ENCODE data around the gene FABP2. TPM values are rescaled to one million over a fixed set of nuclear protein-coding genes. Genes with fewer than 3 reads are reported as not detected.
"Not testable (repeated sequence)": the region's sequence is repeated elsewhere in the genome, so short reads cannot be mapped to it uniquely, and the experiment has no call there.

Gene FABP2
- total RNA-seq, 1 experiment from 2014 or later, result not detected

DNA sequence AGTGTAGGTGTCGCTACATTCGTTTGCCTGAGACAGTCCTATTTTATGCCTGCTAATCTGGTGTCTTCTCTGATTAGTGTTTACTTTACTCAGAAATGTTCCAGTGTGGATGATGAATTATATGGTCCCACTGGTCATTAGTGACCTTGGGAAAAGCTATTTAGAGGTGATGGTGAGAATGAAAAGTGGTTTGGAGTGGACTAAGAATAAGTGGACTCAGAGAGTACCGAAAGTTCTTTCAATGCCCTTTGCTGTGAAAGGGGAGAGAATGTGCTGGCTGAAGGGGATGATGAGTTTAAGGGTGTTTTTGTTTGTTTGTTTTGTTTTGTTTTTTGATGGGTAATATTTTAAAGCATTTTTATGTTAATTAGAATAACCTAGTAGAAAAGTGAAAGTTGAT is 40.5 kb upstream of the FABP2 start:
- H3K27ac ChIP-seq (ENCODE audit: low read depth, low read length, poor library complexity, severe bottlenecking); H3K9me3 ChIP-seq (ENCODE audit: low read depth, low read length, poor library complexity, severe bottlenecking); CTCF ChIA-PET; DNase-seq (ENCODE audit: low spot score); BruUV-seq (replicated peaks); H3K36me3 ChIP-seq (ENCODE audit: insufficient read depth, low read length, poor library complexity, severe bottlenecking); intact Hi-C loops (cut with micrococcal nuclease; ENCODE audit: unreplicated experiment); H3K4me3 ChIP-seq (ENCODE audit: low read depth, low read length, poor library complexity, severe bottlenecking); H3K27me3 ChIP-seq (replicated peaks; ENCODE audit: insufficient read depth, low read depth, low read length, poor library complexity); H3K4me1 ChIP-seq (ENCODE audit: insufficient read depth, low read length, poor library complexity, severe bottlenecking); POLR2A ChIA-PET (ENCODE audit: low non-redundant PET): not testable (repeated sequence)

DNA sequence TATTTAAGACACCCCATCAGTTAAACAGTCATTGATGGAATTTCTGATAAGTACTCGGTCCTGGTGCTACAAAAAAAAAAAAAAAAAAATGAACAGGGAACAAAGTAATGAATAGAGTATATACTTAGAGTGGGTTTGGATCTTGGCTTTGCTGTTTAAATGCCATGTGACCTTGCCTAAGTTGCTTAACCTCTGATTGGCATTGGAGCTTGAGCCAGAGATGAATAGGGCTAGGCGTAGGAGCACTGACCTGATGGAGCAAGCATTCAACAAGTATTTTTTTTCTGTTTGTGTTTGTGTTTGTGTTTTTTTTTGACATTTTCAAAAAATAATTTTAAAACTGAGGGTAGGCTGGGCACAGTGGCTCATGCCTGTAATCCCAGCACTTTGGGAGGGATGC is 37.9 kb upstream of the FABP2 start:
- H3K4me1 ChIP-seq (ENCODE audit: insufficient read depth, low read length, poor library complexity, severe bottlenecking); CTCF ChIA-PET; H3K27me3 ChIP-seq (replicated peaks; ENCODE audit: insufficient read depth, low read depth, low read length, poor library complexity); POLR2A ChIA-PET (ENCODE audit: low non-redundant PET); H3K36me3 ChIP-seq (ENCODE audit: insufficient read depth, low read length, poor library complexity, severe bottlenecking); BruUV-seq (replicated peaks); H3K9me3 ChIP-seq (ENCODE audit: low read depth, low read length, poor library complexity, severe bottlenecking); DNase-seq (ENCODE audit: low spot score); H3K4me3 ChIP-seq (ENCODE audit: low read depth, low read length, poor library complexity, severe bottlenecking); H3K27ac ChIP-seq (ENCODE audit: low read depth, low read length, poor library complexity, severe bottlenecking); intact Hi-C loops (cut with micrococcal nuclease; ENCODE audit: unreplicated experiment): not testable (repeated sequence)

DNA sequence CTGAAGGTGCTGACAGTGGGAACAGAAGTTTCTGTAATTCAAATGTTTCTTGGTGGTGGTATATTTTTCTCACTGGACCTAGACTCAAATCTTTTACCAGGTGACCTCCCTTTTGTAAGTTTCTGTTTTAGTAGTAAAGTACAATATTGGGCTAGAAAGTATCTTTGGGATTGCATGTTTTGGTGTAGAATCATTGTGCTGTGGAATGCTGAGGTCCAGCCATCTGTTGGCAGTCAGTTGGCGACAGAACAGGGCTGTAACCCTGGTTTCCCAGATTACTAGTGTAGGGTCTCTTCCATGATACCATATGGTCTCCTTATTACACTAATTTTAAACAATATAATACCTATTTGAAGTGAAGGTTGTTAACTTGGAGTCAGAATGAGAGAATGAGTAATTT is 34.9 kb upstream of the FABP2 start:
- H3K27ac ChIP-seq (ENCODE audit: low read depth, low read length, poor library complexity, severe bottlenecking); H3K36me3 ChIP-seq (ENCODE audit: insufficient read depth, low read length, poor library complexity, severe bottlenecking); BruUV-seq (replicated peaks); DNase-seq (ENCODE audit: low spot score); intact Hi-C loops (cut with micrococcal nuclease; ENCODE audit: unreplicated experiment); H3K4me1 ChIP-seq (ENCODE audit: insufficient read depth, low read length, poor library complexity, severe bottlenecking); H3K9me3 ChIP-seq (ENCODE audit: low read depth, low read length, poor library complexity, severe bottlenecking); H3K4me3 ChIP-seq (ENCODE audit: low read depth, low read length, poor library complexity, severe bottlenecking); H3K27me3 ChIP-seq (replicated peaks; ENCODE audit: insufficient read depth, low read depth, low read length, poor library complexity); CTCF ChIA-PET: not testable (repeated sequence)
- POLR2A ChIA-PET (ENCODE audit: low non-redundant PET), result interaction anchor here (0.5 kb wide), 1 partner anchor 200 kb away, joined by 3 read pairs; no protein-coding TSS in a partner anchor

DNA sequence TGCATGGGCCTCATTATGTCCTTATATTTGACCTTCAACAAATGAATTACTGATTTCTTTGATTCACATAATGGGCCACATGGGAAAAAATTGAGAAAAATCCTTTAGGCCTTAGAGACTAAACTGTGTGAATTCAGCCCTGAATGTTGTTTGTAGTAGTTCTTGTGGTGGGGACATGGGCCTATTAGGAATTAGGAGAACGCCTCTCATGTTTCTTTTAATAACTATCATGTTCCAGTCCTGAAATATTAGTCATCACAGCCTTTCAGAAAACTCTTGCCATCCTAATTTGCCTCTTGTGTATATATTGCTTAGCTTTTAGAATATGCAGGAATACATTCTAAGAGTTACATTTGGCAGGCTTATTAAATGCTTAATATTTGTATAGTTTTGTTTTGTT is 34.1 kb upstream of the FABP2 start:
- intact Hi-C loops (cut with micrococcal nuclease; ENCODE audit: unreplicated experiment); H3K36me3 ChIP-seq (ENCODE audit: insufficient read depth, low read length, poor library complexity, severe bottlenecking); H3K4me3 ChIP-seq (ENCODE audit: low read depth, low read length, poor library complexity, severe bottlenecking); H3K27me3 ChIP-seq (replicated peaks; ENCODE audit: insufficient read depth, low read depth, low read length, poor library complexity); H3K27ac ChIP-seq (ENCODE audit: low read depth, low read length, poor library complexity, severe bottlenecking); H3K4me1 ChIP-seq (ENCODE audit: insufficient read depth, low read length, poor library complexity, severe bottlenecking); DNase-seq (ENCODE audit: low spot score); BruUV-seq (replicated peaks); H3K9me3 ChIP-seq (ENCODE audit: low read depth, low read length, poor library complexity, severe bottlenecking); CTCF ChIA-PET; POLR2A ChIA-PET (ENCODE audit: low non-redundant PET): not testable (repeated sequence)

DNA sequence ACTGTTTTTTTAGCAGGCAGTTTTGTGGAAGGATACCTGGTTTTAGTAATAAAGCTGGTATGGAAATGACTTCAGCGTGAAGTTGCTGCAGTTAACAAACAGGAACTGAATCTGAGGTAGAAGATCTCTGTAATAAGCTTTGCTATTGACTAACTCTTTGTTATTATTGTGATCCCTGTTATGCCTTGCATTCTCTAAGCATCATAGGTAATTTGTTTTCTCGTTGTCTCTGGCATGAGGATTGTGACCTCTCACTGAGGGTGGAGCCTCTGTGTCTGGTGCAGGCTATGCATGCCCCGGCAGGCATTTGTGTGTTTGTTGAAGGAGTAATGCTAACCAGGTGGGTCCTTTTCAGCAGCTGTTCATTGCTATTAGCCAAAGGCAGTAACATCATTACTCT is 31.4 kb upstream of the FABP2 start:
- BruUV-seq (replicated peaks); H3K36me3 ChIP-seq (ENCODE audit: insufficient read depth, low read length, poor library complexity, severe bottlenecking); H3K4me3 ChIP-seq (ENCODE audit: low read depth, low read length, poor library complexity, severe bottlenecking); H3K27me3 ChIP-seq (replicated peaks; ENCODE audit: insufficient read depth, low read depth, low read length, poor library complexity); POLR2A ChIA-PET (ENCODE audit: low non-redundant PET); DNase-seq (ENCODE audit: low spot score); H3K4me1 ChIP-seq (ENCODE audit: insufficient read depth, low read length, poor library complexity, severe bottlenecking); intact Hi-C loops (cut with micrococcal nuclease; ENCODE audit: unreplicated experiment); H3K27ac ChIP-seq (ENCODE audit: low read depth, low read length, poor library complexity, severe bottlenecking); CTCF ChIA-PET; H3K9me3 ChIP-seq (ENCODE audit: low read depth, low read length, poor library complexity, severe bottlenecking): not testable (repeated sequence)

DNA sequence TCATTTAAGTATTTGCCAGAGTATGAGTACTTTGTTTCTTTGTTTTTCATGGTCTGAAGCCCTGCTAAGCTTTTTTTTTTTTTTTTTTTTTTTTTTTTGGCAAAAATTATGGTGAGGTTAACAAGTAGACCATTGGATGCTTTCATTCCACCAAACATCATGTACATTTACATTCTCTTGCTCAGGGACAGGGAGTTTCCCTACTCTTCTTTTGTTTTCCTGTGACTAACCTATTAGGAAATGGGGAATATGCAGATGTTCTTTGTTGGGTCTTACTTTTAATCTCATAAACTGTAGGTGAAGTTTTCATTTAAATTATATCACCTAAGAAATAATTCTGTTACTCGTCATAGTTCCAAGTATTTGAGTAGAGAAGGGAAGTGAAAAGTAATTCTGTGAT is 26.2 kb upstream of the FABP2 start:
- CTCF ChIA-PET; POLR2A ChIA-PET (ENCODE audit: low non-redundant PET); intact Hi-C loops (cut with micrococcal nuclease; ENCODE audit: unreplicated experiment); H3K27me3 ChIP-seq (replicated peaks; ENCODE audit: insufficient read depth, low read depth, low read length, poor library complexity); H3K4me1 ChIP-seq (ENCODE audit: insufficient read depth, low read length, poor library complexity, severe bottlenecking); H3K4me3 ChIP-seq (ENCODE audit: low read depth, low read length, poor library complexity, severe bottlenecking); H3K27ac ChIP-seq (ENCODE audit: low read depth, low read length, poor library complexity, severe bottlenecking); H3K9me3 ChIP-seq (ENCODE audit: low read depth, low read length, poor library complexity, severe bottlenecking); H3K36me3 ChIP-seq (ENCODE audit: insufficient read depth, low read length, poor library complexity, severe bottlenecking); BruUV-seq (replicated peaks); DNase-seq (ENCODE audit: low spot score): not testable (repeated sequence)

DNA sequence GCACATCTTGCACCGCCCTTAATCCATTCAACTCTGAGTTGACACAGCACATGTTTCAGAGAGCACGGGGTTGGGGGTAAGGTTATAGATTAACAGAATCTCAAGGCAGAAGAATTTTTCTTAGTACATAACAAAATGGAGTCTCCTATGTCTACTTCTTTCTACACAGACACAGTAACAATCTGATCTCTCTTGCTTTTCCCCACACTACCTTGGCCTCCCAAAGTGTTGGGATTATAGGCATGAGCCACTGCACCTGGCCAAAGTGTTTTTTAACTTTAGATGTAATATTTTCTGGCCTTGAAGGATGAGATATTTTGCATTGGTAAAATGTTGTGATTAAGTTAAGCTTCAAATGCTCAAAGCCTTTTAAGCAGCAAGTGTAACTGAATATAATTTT is 21.4 kb upstream of the FABP2 start:
- H3K36me3 ChIP-seq (ENCODE audit: insufficient read depth, low read length, poor library complexity, severe bottlenecking); BruUV-seq (replicated peaks); CTCF ChIA-PET: not testable (repeated sequence)

DNA sequence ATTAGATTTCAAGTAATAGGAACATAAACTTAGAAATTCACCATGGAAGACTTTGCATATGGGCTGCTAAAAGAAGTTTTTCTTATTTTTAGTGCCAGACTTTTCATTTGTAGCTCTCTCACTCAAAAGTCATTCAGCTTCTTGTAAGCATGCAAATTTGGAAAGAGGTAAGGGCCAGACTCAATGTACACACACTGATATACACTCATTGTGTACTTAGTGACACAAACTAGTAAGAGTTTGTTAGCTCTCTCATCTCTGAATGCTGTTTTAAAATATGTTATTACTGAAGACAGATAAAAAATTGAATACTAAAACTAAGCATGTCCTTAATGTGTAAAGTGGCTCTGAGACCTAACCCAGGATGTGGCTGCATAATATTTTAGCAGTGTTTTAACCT is 18.0 kb upstream of the FABP2 start:
- DNase-seq (ENCODE audit: low spot score); H3K4me3 ChIP-seq (ENCODE audit: low read depth, low read length, poor library complexity, severe bottlenecking); BruUV-seq (replicated peaks); CTCF ChIA-PET; H3K36me3 ChIP-seq (ENCODE audit: insufficient read depth, low read length, poor library complexity, severe bottlenecking); H3K4me1 ChIP-seq (ENCODE audit: insufficient read depth, low read length, poor library complexity, severe bottlenecking); POLR2A ChIA-PET (ENCODE audit: low non-redundant PET); intact Hi-C loops (cut with micrococcal nuclease; ENCODE audit: unreplicated experiment); H3K27ac ChIP-seq (ENCODE audit: low read depth, low read length, poor library complexity, severe bottlenecking); H3K9me3 ChIP-seq (ENCODE audit: low read depth, low read length, poor library complexity, severe bottlenecking); H3K27me3 ChIP-seq (replicated peaks; ENCODE audit: insufficient read depth, low read depth, low read length, poor library complexity): not testable (repeated sequence)

More for the DNA sequence above, 21.4 kb upstream of the FABP2 start:
- H3K27me3 ChIP-seq (replicated peaks; ENCODE audit: insufficient read depth, low read depth, low read length, poor library complexity); POLR2A ChIA-PET (ENCODE audit: low non-redundant PET); H3K9me3 ChIP-seq (ENCODE audit: low read depth, low read length, poor library complexity, severe bottlenecking); H3K4me3 ChIP-seq (ENCODE audit: low read depth, low read length, poor library complexity, severe bottlenecking); H3K4me1 ChIP-seq (ENCODE audit: insufficient read depth, low read length, poor library complexity, severe bottlenecking); H3K27ac ChIP-seq (ENCODE audit: low read depth, low read length, poor library complexity, severe bottlenecking); intact Hi-C loops (cut with micrococcal nuclease; ENCODE audit: unreplicated experiment); DNase-seq (ENCODE audit: low spot score): not testable (repeated sequence)

Data from A673 (cell line).